GDM1 (cell line): ENCODE data around the gene CFAP92.

Experiments used
- DNase-seq: peaks from one replicate; lab custom pipeline; 2025; lab: John Stamatoyannopoulos, UW

The CFAP92 gene

DNA sequence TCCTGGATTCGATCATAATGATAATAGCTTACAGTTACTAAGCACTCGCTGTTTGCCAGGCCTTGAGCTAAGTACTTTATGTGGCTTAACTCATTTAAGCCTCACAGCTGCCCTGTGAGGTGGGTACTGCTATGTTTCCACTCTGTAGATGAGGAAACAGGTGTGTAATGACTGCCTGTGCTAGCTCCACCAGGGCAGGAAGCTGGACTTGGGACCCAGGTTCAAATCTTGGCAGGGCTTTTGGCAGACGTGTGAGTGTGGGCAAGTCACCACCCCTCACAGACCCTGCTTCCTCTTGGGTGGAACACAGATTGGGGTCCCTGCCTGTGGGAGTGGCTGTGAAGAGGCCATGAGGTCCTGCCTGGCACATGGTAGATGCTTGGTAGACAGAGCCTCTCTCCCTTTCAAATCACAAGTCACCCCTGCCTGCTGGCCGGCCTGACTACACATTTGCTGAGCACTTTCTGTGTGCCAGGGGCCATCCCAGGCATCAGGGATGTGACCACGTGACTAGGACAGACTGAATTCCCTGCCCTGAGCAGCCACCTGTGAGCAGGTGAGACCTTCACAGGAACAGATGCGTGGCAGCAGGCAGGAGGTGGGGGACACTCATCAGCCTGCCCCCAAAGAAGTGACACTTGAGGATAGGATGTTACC is 10.9 kb upstream of the CFAP92 start:
- DNase-seq, result no peak

DNA sequence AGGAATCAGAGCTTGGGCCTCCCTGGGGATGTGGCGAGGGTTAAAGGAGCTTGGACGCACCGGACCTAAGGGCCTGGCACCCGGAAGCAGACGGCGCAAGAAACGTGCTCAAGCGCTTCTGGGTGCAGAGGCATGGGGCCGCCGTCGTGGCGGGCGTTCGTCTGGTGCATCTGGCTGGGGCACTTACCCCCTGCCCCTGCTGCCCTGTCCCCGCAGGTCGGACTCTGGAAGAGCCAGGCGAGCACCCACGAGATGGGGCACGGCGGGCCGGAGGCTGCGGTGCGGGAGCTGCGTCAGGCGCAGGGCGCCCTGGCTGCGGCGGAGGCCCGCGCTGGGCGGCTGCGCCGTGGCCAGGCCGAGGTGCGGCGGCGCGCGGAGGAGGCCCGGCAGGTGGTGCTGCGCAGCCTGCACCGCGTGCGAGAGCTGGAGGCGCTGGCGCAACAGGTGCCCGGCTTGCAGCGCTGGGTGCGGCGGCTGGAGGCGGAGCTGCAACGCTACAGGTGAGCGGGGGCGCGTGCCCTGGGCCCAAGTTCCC is 9.8 kb upstream of the CFAP92 start:
- no peak for DNase-seq

DNA sequence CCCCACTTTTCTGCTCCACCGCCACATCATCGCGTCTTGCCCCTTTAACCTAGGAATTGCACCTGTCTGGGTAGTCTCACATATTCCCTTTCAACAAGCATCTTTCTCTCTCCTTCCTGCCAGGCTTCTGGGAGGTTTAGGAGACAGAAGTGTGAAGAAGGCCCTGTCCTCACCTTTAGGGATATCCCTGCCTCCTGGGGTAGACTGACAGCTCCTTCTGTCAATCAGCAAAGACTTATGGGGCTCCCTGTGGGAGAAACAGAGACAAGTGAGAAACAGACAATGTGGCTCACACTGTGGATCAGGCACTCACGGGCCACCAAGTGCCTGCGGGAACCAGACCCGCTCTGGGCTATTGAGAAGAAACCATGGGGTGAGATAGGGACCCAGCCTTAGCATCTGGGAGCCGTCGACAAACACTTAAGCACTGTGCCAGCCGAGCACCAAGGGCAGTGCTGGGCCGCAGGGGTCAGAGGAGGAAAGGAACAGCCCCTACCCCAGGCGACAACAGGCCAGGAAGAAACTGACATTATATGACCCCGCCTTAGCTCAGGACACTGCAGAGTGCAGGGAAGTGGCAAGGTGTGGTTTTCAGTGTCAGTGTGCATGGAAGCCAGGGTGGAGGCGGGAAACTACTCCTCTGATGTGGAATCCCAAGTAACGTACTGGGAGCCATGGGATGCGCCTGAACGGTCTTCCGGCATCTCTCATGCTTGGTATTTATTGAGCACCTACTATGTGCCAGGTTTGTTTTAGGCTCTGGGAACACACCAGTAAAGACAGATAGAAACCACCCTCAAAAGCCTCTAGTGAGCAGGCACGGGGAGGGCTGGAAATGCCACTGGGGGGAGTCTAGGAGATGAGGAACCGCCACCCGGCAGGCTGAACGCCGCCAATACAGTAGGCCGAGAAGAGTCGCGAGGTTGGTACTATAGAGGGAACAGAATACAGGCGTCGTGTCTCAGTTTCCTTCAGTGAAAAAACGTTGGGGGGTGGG is 9.0 kb upstream of the CFAP92 start:
- no peak for DNase-seq

DNA sequence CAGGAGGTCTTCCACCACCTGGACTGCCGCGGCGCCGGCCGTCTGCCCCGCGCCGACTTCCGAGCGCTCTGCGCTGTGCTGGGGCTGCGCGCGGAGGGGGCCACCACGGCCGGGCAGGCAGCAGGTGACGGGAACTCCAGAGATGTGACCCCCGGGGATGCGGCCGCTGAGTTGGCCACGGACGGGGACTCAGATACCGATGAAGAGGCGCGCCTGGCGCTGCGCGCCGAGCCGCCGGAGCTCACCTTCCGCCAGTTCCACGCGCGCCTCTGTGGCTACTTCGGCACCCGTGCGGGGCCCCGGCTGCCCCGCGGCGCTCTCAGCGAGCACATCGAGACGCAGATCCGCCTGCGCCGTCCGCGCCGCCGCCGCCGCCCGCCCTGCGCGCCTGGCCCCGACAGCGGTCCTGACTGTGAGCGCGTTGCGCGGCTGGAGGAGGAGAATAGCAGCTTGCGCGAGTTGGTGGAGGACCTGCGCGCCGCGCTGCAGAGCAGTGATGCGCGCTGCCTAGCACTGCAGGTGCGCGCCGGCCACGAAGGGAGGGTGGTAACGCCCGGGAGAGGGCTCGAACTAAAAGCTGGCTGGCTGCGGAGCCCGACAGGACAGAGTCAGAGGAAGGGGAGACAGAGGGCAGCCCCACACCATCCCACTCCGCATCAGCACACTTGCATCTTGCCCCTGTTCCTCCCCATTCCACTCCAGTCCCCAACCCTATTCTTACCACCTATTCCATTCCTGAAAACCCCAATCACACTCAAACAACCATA is 8.1 kb upstream of the CFAP92 start:
- peak; percentile 35 for DNase-seq

DNA sequence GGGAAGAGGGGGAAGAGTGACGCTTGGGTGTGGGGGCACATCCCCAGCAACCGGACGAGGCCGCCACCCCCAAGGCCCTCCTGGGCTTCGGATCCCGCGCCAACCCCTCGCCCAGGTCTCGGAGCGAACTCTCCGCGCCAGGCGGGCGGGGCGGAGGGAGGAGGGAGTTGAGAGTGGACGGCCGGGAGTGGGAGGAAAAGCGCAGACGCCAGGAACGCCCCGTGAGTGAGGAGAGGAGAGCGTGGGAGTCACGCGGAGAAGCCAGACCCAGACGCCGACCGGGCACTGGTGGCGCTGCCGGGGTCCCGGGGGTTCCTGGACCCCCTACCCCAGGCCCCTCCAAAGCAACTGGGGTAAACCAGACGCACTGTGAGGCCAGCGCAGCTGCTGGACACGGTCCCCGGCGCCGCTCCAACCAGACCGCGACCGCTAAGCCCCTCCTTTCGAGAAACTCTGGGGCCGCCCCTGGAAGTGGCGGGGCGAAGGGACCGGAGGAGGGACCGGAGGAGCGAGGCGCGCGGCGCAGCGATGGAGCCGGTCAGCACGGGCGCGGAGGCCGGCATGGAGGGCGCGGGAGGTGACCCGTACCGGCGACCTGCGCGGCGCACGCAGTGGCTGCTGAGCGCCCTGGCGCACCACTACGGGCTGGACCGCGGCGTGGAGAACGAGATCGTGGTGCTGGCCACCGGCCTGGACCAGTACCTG is 7.4 kb upstream of the CFAP92 start, which contains the start of gene EFCC1:
TSS of gene EFCC1 (plus strand) at position 204 of the 705 bp plus-strand sequence. CDS start at position 529, 325 bp downstream.
- peak; percentile 73 for DNase-seq

DNA sequence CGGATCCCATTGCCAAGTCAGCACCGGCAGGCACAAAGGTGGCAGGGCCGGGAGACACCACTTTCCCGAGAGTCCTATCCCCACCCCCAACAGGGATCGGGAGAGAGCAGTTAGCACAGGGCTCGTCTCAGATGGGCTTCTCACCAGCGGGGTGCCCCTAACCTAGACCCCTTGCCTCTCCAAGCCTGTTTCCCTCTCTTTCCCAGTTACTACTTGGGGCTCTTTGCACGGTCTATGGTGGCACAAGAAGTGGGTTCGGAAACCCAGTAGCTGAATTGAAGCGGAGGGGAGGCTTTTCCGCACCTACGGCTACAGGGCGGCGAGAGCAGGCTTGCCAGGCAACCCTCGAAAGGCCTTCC is 6.8 kb upstream of the CFAP92 start:
- no peak for DNase-seq

DNA sequence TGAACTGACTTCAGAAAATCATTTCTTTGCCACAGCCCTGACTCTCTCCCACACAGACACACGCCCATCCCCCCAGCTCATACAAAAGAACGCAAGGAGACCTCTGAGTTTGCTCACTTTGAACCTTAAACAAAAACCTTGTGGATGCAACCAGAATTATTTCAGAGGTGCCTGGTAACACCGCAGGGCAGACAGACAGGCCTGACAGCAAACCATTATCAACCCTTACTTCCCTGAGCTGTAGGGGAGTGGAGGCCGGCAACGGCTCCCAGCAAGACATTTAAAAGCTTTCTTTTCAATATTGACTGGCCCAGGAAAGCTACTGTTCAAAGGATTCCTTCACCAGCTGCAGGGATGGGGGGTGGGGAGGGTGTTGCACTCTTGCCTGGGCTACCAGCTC is 5.2 kb upstream of the CFAP92 start:
- DNase-seq, result peak; percentile 33

DNA sequence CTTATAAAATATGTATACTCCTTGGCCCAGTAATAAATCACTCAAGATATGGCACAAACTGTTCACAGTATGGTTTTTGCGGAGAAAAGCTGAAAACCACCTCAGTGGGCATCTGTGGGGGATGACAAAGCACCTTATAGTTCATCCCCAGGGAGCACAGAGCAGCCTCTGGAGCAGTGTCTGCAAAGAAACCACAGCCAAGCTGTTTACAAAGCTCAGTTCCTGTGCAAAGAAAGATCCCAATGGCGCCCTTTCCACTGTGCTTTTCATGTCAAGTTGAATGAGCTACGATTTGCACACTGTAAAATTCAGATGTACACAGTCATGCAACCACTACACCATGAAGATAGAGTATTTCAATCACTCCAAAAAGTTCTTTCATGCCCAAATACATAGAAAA is 4.7 kb upstream of the CFAP92 start:
- DNase-seq, result peak; percentile 79

DNA sequence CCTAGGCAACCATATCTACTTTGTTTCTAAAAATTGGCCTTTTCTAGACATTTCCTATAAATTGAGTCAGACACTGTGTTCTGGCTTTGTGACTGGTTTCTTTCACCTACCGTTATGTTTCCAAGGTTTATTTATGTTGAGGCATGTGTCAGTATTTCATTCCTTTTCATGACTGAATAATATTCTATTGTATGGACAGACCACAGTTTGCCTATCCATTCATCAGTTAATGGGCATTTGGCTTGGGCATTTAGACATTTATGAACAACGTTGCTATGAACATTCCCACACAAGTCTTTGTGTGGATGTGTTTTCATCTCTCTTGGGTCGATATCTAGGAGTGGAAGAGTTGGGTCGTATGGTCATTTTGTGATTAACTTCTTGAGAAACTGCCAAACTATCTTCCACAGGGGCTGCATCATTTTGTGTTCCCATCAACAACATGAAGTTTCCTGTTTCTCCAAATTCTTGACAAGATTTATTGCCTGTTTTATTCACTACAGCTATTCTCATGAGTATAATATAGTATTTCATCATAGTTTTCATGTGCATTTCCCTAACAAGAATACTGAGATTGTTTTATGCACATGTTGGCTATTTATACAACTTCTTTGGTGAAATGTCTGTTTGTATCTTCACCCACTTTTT is 3.7 kb upstream of the CFAP92 start:
- DNase-seq, result no peak

DNA sequence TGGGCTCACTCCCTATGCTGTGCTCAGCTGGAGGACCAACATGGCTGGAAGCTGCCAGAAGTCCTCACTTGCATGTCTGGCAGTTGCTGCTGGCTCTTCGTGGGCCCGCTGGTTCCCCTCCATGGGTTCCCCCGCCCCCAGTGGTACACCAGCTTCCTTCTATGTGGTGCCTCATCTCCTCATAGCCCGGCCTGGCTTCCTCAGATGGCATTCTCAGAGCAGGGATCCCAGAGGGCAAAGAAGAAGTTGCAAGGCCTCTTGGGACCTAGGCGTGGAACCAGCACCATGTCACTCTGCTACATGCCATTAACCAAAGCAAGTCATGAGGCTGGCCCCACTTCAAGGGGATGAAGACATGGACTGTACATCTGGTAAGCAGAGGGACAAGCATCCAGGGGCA is 2.9 kb upstream of the CFAP92 start:
- DNase-seq, result peak; percentile 56

DNA sequence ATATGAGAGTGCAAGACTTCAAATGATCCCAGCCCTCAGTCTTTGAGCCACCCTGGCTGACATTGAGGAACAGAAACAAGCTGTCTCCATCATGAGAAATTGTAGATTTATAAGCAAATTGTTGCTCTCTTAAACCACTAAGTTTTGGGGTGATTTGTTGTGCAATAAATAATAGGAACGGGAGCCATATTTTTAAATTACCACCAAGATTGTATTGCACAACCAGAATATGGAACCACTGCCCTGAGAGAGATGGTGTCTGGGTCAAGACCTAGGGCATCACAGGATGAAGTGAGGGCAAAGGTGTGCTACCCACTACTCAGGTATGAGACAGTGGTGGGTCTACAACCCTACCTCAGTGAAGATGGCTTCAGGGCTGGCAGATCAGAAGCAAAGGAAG is 2.3 kb upstream of the CFAP92 start:
- DNase-seq, result no peak

DNA sequence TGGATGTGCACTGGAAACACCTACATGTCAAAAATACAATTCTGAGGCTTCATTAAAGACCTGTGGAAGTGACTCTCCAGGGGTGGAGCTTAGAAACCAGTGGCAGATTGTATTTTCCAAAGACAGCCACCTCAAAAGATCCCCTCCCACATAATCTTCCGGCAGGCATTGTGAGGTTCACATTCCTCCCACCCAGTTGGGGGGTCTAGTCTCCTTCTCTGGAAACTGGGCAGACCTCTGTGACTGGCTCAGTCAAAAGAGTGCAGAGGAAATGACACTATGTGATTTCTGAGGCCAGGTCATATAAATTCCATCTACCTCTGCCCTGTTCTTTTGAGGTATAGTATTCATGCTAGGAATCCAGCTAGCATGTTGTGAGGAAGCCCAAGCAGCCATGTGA is 1.9 kb upstream of the CFAP92 start:
- no peak for DNase-seq

DNA sequence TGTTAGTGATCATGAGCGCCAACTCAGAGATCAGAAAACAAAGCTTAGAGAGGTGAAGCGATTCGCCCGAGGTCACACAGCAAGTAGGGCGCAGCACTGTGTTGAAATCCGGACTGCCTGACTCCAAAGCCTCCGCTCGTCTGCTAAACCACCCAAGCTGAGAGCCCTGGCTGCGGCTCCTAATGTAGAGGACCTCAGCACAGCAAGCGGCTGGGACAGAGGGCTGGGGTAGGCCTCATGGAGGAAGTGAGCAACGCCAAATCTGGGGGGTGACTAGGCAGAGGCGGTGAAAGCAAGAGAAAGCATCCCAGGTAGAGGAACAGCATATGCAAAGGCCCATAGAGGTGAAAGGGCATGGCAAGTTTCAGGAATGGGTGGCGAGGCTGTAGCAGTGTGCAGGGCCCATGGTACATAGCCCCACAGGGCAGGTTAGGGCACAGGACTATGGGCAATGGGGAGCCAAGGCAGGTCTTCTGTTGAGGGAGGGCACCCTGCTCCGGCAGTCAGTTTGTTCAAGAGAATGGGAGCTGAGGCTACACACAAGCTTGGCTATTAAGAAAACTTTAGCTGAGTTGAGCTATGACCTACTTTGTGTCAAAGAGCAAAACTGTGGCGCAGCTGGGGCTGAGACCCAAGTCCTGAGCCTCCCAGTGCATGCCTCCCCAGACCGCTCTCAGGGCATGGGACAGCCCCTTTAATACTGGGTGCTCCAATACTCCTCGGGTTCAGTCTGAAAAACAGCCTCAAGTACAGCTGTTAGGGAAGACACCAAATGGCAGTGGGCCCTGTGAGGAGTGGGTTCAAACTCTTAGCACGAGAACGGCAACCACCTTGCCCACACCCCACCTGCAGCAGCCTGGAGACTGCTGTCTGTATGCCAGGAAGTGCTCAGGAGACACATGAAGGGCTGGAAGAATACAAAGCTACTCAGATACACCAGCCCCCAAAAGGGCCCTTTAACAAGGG is 988 bp upstream of the CFAP92 start:
- DNase-seq, result no peak

DNA sequence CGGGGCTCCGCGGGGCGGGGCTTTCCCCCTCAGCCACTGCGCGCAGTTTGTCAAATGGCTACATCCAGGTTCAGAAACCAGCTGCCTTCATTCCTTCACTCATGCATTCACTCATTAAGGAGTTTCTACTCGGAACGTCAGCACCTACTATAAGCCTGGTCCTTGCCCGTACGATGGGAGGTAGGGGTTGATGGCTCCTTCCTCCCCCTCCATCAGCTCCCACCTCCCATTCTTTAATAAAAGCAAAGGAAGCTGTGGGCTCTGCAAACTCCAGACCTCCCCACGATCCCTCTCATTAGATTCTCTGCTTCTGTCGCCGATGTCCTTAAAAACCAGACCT is 267 bp upstream of the CFAP92 start:
- no peak for DNase-seq

DNA sequence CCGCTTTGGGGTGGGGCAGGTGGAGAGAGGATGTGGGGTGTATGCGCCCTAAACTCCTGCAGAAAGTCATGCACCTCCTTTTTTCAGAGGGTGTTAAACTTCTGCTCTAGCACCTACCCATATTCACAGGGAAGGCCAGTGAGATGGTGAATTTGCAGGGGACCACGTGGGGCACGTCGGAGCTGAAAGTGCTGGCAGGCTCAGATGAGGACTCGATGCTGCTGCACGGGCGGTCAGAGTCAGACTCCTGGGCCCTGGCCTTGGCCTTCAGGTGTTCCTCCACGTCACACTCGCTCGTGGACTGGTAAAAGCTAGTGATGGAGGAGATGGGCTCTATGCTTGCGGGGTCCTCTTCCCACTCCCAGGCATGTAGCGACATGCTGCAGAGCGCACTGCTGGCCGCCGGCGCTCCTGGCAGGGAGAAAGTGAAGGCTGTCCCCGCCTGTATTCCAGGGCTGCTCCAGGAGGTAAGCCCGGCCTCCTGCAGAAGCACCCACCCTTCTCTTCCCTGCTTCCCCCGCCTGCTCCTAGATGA is 883 bp downstream of the CFAP92 start:
- DNase-seq, result no peak

DNA sequence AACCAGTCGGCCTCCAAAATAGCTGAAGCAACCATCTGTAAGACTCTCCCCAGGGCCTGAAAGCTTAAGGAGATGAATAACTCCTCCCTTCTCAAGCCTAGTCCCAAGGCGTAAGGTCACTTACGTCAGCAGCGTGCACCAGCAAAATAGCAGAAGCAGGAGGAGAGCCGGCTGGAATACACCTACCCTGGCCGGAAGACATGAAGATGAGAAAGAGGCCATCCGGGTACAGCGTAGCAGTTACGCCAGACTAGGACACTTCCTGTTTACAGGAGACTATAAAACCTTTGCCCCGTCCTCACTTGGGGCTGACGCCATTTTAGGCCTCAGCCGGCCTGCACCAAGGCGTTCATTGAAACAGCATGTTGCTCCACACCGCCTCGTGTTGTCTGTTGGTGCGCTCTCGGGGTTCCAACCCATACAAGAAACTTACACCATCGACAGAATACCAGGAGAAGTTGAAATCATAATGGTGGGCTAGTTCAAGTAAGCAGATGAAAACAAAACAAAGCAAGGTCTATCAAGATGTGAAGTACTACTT is 2.5 kb downstream of the CFAP92 start:
- no peak for DNase-seq

DNA sequence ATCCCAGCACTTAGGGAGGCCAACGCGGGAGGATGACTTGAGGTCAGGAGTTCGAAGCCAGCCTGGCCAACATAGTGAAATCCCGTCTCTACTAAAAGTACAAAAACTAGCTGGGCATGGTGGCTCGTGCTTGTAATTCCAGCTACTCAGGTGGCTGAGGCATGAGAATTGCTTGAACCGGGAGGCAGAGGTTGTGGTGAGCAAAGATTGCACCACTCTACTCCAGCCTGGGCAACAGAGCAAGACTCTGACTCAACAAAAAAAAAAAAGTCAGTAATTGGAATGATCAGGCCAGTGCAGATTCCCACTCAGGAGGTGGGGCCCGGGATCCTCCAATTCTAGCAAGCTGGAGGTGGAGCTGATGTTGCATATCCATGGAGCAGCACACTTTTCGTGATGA is 5.6 kb downstream of the CFAP92 start:
- no peak for DNase-seq

DNA sequence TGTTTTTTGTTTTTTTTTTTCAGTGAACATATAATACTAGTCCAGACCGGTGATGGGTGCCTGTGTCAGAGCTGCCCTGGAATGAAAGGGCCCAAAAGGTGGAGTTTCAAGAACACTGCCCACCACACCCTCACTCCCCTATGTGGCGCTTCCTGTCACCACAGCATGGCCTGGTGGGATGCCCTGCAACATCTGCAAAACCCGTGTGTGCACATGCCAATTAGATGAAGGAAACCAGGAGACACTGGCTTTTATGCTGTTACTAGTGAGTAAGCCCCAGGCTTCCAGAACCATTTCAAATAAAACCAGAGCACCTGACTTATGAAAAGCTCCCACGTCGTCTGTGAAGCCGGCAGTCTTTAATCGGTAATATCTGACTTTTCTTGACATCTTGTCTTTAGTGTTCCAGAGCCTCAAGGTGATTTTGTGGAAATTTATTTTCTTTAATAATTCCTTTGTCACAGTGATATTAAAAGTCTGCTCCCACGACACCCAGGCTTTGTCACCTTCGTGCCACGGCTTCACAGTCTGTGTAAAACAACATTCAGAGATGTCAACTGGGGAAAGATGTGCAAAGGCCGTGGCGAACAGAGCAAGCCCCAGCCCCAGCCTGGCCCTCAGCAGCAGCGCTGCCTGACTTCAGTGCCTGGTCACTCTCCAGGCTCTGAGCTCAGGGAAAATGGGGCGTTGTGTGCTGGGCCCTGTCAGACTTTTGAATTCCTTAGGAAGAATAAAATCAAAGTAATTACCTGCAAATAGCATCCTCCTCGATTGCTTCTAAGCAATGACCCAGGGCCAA is 6.4 kb downstream of the CFAP92 start:
- no peak for DNase-seq

DNA sequence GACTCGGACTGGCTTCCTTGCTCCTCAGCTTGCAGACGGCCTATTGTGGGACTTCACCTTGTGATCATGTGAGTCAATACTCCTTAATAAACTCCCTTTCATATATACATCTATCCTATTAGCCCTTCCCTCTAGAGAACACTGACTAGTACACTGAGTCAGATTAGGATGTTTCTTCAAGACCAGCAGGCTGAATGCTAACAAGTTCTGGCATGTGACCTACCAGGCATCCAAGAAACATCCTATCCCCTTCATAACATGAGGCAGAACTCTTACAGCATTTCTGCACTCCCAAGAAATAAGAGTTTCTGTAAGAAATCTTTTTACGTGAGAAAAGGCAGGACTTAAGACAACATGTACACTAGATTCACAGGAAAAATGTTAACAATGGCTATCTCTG is 9.3 kb downstream of the CFAP92 start:
- no peak for DNase-seq
